GM18505 (cell line): ENCODE measurements around the gene UTS2B.
A peak's percentile ranks its signal among the peaks of the same experiment; 100 is the strongest.

Experiments
- ATAC-seq: cut with Tn5 transposase; IDR thresholded peaks from one replicate; pipeline ENCODE4 v1.9.1; 2021; ENCODE audit not compliant: unreplicated experiment
- POLR2A ChIP-seq: IDR thresholded peaks from 4 replicates; pipeline ENCODE4 v1.6.1; 2011; ENCODE audit warnings: borderline replicate concordance; ENCODE audit not compliant: insufficient read depth, insufficient read length; ENCODE audit errors: extremely low read depth

UTS2B gene

GRCh38 chr3:191329654-191330529 is at the start of gene UTS2B:
Gene UTS2B (minus strand): TSS chr3:191330526. CDS start chr3:191282189, 48,337 bp downstream.
- ATAC-seq, result peak; percentile 32
- TF ChIP-seq POLR2A, result no peak

GRCh38 chr3:191380001-191380400 is 49.7 kb upstream of the UTS2B start:
- no peak for ATAC-seq
- TF ChIP-seq POLR2A, result no peak

DNA sequence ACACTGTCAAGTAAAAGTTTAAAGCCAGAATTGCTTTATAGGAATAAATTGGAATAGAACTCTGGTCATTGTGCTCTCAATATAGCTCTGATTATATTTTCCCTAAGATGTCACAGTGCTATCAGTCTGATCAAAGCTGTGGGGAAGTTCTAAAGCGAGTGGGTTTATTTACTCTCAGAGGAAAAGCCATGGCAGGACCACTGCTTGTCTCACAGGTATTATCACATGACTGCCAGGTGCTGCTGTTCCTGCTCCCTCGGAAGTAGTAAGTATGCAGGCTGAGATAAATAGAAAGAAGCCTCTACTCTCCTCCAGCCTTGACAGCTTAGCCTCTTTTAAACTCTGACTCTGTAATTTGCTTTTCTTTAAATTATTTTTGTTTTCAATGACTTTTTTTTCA is 49.1 kb upstream of the UTS2B start:
- ATAC-seq, result no peak
- no peak for TF ChIP-seq POLR2A

DNA sequence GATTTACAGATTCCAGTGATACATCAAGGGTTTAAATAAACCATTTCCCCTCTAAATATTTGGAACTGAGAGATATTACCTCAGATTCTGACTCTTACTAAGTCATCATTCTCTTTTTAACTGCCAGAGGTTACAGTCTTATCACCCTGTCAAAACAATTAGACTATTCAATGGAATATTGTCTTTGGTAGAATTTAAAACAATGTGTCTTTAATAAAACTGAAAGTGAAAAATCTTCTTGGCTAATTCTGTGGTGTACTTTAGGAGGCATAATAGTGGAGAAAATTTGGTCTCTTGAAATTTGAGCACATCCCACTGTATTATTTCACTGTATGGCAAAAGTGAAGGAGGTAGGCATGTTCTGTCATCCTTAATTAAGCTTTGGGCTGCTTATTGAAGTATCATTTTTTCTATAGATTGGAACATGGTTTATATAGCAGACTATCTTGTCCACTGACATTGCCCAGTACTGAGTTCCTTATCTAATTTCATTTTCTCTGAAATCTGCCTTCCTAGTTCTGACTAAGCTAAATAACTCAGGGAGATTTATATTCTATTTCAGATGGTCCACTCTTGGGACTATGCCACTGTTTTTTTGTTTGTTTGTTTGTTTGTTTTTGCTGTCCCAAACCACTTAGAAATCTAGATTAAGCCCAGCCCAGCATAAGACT is 48.0 kb upstream of the UTS2B start:
- ATAC-seq, result no peak
- TF ChIP-seq POLR2A, result no peak

GRCh38 chr3:191376516-191377141 is 46.3 kb upstream of the UTS2B start:
- no peak for TF ChIP-seq POLR2A

GRCh38 chr3:191373327-191373726 is 43.0 kb upstream of the UTS2B start:
- no peak for ATAC-seq
- TF ChIP-seq POLR2A, result no peak

More at GRCh38 chr3:191376516-191377141, 46.3 kb upstream of the UTS2B start:
- no peak for ATAC-seq

DNA sequence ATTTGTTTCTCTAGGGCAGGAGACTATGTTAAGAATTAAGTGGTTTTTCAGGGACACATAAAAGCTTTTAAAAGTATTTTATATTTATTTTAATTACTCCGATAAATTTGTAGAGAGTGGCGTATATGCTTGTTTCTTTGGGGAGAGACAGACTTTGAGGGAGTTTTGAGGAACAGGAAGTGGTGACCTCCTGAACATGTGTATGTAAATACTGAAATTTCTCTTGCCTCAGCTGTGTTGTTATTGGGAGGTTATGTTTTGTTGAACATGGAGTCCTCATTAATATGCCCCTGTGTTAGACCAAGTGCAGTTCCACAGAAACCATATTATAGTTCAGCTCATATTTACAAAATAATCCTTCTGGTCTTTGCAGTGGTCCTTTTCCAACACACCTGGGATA is 41.8 kb upstream of the UTS2B start:
- no peak for TF ChIP-seq POLR2A
- ATAC-seq, result no peak

DNA sequence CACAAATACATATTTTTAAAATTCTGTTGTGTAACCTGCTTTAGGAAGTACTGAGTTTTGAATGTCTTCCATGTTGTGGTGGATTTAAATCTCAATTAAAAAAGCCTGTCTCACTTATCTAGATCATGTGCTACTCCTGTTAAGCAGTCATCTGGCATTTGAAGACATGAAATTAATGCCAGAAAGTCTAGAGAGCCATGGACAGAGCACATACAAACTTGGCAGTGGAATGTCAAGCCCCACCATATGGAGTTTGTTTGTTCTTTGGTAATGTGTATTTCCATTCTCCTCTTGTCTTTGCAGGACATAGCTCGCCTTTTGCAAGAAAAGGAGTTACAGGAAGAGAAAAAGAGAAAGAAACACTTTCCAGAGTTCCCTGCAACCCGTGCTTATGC is 39.3 kb upstream of the UTS2B start:
- no peak for ATAC-seq
- no peak for TF ChIP-seq POLR2A

GRCh38 chr3:191368755-191369615 is 38.7 kb upstream of the UTS2B start:
- ATAC-seq, result no peak
- no peak for TF ChIP-seq POLR2A

- ATAC-seq, result no peak
These were observed 36.3 kb upstream of the UTS2B start for GRCh38 chr3:191366675-191367074.

GRCh38 chr3:191363221-191363620 is 32.9 kb upstream of the UTS2B start:
- ATAC-seq, result no peak
- no peak for TF ChIP-seq POLR2A

More at GRCh38 chr3:191366675-191367074, 36.3 kb upstream of the UTS2B start:
- TF ChIP-seq POLR2A, result no peak

DNA sequence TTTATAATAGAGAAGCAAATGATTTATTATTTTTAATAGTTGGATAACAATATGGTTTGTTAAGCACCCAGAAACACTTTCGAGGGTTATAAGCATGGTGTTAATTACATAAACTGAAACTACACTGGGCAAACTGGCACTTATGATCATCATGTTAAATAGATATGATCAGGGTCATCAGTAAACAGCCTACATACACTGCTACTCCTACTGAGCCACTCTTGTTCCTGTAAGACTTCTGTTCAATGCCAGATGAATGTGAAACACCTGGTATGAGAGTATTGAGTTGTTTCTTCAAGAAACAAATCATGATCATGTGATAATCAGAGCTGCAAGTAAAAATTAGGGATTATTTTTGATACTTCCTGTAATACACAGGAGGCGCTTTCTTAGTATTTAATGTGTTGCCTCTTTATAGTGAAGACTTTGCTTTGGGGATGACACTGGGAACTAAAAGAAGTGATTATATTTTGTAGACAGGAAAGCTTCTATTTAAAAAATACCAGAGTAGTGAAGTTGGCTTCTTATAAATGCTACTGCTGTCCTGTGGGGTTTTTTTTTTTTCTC is 32.3 kb upstream of the UTS2B start:
- TF ChIP-seq POLR2A, result no peak
- no peak for ATAC-seq
